ENCODE measurements around the gene IL1RAPL2. TPM values are rescaled to one million over a fixed set of nuclear protein-coding genes. Genes with fewer than 3 reads are reported as not detected.
A peak's percentile ranks its signal among the peaks of the same experiment; 100 is the strongest.

IL1RAPL2 gene
- total and polyA plus RNA-seq, 11 donors = 0.08 to 0.16 (median 0.10) TPM; not detected in 8

DNA sequence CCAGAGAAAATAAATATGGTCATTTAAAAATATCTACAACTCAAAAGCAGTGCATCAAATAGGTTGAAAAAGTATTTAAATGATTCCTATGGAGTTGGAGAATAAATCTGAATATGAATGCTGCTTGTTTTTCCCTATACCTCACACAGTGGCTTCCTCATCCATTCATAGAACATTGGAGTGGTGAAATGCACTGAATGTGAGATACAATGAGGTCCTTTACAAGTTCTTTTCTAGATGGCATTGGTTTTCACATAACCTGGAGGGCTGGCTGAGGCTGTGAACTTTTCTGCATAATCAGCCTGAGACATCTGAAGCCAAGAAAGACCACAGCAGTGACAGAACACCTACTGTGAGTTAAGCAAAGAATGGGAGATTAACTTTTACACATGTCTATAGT lies 977.3 kb downstream of the IL1RAPL2 start:
- Histone ChIP-seq H3K9me3 (no peaks in the 10 kb centered on the region), H3K27ac (no peak overlapping the region), H3K4me1 (no peaks in the 10 kb centered on the region), H3K27me3 (no peaks in the 10 kb centered on the region), H3K36me3 (no peaks in the 10 kb centered on the region), H3K4me3 (no peak overlapping the region)
- no peak for DNase-seq
- TF ChIP-seq POLR2A (IDR thresholded peaks at IDR 0.05) = no peak
- intact Hi-C loops (cut with DNase I) = no loop called here
- ATAC-seq = no peak

DNA sequence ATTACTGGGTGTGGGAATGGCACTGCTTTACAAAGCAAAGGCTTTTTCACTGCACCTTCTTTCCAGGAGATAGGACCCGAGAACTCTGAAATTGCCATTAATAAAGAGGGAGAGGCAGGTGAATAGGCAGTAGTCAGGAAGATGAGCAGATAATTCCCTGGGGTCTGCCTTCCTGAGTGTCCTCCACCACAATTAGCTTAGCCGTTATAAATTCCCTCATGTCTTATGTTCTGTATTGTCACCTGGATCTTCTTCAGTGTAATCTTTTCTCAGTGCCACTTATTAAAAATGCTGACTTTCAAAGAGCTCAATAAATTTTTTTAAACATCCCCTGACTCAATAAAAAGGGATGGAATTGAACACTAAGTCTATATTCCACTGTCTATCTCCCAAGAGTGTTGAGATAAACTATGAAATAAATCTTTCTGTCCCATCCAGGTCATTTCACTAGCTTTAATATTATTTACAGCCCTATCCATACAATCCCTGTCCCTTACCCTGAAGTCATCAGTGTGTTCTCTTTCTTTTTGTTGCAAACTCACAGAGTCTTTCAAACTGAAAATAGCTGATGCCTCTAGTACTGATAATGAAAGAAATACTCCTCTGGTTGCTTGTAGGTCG lies 984.2 kb downstream of the IL1RAPL2 start:
- no peaks in the 10 kb centered on the region for H3K9me3 ChIP-seq
- no peak for DNase-seq
- no peak for TF ChIP-seq POLR2A (IDR thresholded peaks at IDR 0.05)
- TF ChIP-seq, protein P1, sequence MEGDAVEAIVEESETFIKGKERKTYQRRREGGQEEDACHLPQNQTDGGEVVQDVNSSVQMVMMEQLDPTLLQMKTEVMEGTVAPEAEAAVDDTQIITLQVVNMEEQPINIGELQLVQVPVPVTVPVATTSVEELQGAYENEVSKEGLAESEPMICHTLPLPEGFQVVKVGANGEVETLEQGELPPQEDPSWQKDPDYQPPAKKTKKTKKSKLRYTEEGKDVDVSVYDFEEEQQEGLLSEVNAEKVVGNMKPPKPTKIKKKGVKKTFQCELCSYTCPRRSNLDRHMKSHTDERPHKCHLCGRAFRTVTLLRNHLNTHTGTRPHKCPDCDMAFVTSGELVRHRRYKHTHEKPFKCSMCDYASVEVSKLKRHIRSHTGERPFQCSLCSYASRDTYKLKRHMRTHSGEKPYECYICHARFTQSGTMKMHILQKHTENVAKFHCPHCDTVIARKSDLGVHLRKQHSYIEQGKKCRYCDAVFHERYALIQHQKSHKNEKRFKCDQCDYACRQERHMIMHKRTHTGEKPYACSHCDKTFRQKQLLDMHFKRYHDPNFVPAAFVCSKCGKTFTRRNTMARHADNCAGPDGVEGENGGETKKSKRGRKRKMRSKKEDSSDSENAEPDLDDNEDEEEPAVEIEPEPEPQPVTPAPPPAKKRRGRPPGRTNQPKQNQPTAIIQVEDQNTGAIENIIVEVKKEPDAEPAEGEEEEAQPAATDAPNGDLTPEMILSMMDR (IDR thresholded peaks at IDR 0.05) = no peak
- intact Hi-C loops (cut with DNase I) = no loop called here
- H3K27me3 ChIP-seq = no peaks in the 10 kb centered on the region
- no peak for ATAC-seq
- no peaks in the 10 kb centered on the region for H3K36me3 ChIP-seq
- H3K27ac ChIP-seq = no peak overlapping the region
- H3K4me3 ChIP-seq = no peak overlapping the region
- WGBS, 4 donors = 56 to 68% (median 65%) methylated on average over 3 of the region's 3 CpGs
- no peaks in the 10 kb centered on the region for H3K4me1 ChIP-seq

DNA sequence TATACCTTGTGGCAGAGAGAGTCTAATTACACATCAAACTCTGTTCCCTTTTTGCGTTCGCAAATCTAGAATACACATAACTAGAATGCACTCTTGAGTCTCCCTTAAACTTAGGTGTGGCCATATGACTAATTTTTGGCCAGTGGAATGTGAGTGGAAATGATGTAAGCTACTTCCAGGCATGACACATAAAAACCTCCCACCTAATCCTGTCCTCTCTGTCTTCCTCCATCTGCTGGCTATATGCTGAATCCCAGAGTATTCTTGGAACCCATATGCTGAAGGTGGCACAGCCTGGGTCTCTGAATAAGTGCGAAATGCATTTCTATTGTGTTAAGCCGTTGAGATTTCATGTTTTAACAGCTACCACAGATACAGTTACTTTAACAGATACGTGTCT lies 986.4 kb downstream of the IL1RAPL2 start:
- 73 to 90% (median 81%) methylated on average over 5 of the region's 5 CpGs for WGBS, 4 donors
- Histone ChIP-seq H3K4me1 (no peaks in the 10 kb centered on the region), H3K36me3 (no peaks in the 10 kb centered on the region), H3K27ac (no peak overlapping the region), H3K9me3 (no peaks in the 10 kb centered on the region), H3K27me3 (no peaks in the 10 kb centered on the region), H3K4me3 (no peak overlapping the region)
- TF ChIP-seq, protein P1 (IDR thresholded peaks at IDR 0.05) = no peak
- TF ChIP-seq POLR2A (IDR thresholded peaks at IDR 0.05) = no peak
- intact Hi-C loops (cut with DNase I) = no loop called here
- DNase-seq = no peak
- no peak for ATAC-seq

DNA sequence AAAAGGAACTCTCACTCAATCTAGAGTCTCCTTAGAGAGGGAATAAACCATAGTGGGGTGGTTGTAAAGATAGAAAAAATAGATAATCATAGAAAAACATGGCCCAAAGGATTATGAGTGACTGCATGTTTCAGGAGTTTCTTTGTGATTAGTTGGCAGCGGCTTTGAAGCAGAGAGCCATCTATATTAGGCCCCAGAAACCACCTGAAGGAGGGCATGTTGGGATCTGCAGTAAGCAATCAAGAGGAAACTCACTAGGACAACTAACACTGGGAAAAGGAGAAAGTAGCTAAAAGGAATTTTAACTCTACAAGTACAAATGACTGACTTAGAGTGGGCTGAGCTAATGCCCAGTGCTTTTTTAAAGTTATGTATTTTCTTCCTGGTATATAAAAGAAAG lies 987.1 kb downstream of the IL1RAPL2 start:
- Histone ChIP-seq H3K27ac (no peak overlapping the region), H3K4me3 (no peak overlapping the region), H3K4me1 (no peaks in the 10 kb centered on the region), H3K27me3 (no peaks in the 10 kb centered on the region), H3K9me3 (no peaks in the 10 kb centered on the region), H3K36me3 (no peaks in the 10 kb centered on the region)
- intact Hi-C loops (cut with DNase I) = no loop called here
- TF ChIP-seq, protein P1 (IDR thresholded peaks at IDR 0.05) = no peak
- TF ChIP-seq POLR2A (IDR thresholded peaks at IDR 0.05) = no peak
- no peak for ATAC-seq
- DNase-seq = no peak
- WGBS, 4 donors = 66 to 88% (median 85%) methylated on average over 1 of the region's 1 CpG

- no peak for DNase-seq
These were observed 998.5 kb downstream of the IL1RAPL2 start for GRCh38 chrX:105564501-105564900.

More at GRCh38 chrX:105564501-105564900, 998.5 kb downstream of the IL1RAPL2 start:
- intact Hi-C loops (cut with DNase I) = no loop called here
- 79 to 88% (median 84%) methylated on average over 1 of the region's 1 CpG for WGBS, 4 donors
- H3K4me3 ChIP-seq = no peak overlapping the region
- H3K4me1 ChIP-seq = no peaks in the 10 kb centered on the region
- TF ChIP-seq POLR2A (IDR thresholded peaks at IDR 0.05) = no peak
- TF ChIP-seq, protein P1 (IDR thresholded peaks at IDR 0.05) = no peak
- no peaks in the 10 kb centered on the region for H3K36me3 ChIP-seq
- peaks cover 0 to 13% (median 0%) of the 10 kb centered on the region in 9 donors for H3K27me3 ChIP-seq
- no peaks in the 10 kb centered on the region for H3K9me3 ChIP-seq
- ATAC-seq = peak in 3 of 4 donors; percentile 18 to 33 (median 20)
- no peak overlapping the region for H3K27ac ChIP-seq

All from heart left ventricle (tissue), 16 donors.